HG03135 (cell line): ENCODE measurements around the gene SPINK7.
"Not testable (repeated sequence)": the region's sequence is repeated elsewhere in the genome, so short reads cannot be mapped to it uniquely, and the experiment has no call there.

Source experiments
- ATAC-seq: cut with Tn5 transposase; IDR thresholded peaks from one replicate; pipeline ENCODE4 v1.9.1; 2021; ENCODE audit warnings: mild to moderate bottlenecking, moderate library complexity; ENCODE audit not compliant: unreplicated experiment

SPINK7 gene

DNA sequence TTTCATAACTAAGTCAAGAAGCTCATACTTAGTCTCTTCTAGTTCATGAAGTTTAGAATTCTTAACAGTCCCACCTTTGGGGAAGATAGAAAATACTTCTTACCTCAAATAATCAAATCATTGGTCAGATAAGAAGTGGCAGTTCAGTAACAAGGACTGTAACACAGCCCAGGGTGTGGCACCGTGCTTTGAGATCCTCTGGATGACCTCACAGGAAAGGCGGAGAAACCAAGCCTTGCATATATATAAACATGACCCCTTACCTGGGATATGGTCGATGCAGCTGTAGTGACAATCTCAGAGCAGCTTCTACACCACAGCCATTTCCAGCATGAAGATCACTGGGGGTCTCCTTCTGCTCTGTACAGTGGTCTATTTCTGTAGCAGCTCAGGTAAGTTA lies at the start of gene SPINK7:
Gene SPINK7 (plus strand): TSS at position 271 of the 400 bp plus-strand sequence. CDS start 61 bp downstream, at position 332.
- ATAC-seq = no peak

DNA sequence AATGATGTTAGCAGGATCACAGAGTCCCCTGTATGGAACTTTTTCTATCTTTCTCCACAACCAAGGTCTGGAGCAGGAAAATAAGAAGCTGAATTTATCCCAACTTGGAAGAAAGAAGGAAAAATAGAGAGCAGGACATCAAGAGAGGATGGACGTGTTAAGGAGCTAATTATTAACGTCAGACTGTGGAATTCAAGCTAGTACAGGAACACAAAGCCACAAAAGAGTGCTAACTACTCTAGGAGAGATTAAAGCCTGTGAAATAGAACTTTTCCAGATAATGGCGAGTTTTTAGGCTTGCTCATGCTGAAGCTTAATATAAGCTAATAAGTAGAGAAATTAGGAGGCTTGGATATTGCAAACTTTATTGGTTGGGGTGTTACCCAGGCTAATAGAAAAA lies 44.3 kb upstream of the SPINK7 start:
- no peak for ATAC-seq

DNA sequence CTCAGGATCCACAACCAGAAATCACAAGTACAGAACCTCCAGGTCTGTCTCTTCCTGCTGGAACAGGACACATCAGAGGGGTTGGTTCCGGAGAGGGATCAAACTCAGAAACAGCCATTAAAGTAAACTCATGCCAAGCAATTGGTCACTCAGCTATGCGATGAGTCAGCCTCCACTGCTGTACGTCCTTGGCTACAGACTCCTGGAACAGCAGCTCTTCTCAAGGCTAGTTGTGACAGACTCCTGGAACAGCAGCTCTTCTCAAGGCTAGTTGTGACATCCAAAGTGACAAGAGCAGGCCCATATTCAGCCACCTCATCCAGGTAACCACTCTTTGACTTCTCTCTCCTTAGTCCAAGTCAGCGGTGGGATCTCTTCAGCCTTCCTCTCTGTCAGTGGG lies 43.7 kb upstream of the SPINK7 start, which contains the start of gene SPINK13:
Gene SPINK13 (plus strand): TSS at position 229 of the 400 bp plus-strand sequence. CDS start 1,279 bp downstream, outside the sequence.
- ATAC-seq = no peak

DNA sequence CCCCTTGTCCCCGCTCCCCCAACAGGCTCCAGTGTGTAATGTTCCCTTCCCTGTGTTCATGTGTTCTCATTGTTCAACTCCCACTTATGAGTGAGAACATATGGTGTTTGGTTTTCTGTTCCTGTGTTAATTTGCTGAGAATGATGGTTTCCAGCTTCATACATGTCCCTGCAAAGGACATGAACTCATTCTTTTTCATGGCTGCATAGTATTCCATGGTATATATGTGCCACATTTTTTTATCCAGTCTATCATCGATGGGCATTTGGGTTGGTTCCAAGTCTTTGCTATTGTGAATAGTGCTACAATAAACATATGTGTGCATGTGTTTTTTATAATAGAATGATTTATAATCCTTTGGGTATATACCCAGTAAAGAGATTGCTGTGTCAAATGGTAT lies 37.1 kb upstream of the SPINK7 start:
- ATAC-seq = not testable (repeated sequence)

DNA sequence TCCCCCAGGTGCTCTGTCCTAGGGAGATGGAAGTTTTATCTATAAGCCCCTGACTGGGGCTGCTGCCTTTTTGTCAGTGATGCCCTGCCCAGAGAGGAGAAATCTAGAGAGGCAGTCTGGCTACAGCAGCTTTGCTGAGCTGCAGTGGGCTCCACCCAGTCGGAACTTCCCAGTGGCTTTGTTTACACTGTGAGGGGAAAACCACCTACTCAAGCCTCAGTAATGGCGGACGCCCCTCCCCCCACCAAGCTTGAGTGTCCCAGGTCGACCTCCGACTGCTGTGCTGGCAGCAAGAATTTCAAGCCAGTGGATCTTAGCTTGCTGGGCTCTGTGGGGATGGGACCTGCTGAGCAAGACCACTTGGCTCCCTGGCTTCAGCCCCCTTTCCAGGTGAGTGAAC lies 31.3 kb upstream of the SPINK7 start:
- not testable (repeated sequence) for ATAC-seq

DNA sequence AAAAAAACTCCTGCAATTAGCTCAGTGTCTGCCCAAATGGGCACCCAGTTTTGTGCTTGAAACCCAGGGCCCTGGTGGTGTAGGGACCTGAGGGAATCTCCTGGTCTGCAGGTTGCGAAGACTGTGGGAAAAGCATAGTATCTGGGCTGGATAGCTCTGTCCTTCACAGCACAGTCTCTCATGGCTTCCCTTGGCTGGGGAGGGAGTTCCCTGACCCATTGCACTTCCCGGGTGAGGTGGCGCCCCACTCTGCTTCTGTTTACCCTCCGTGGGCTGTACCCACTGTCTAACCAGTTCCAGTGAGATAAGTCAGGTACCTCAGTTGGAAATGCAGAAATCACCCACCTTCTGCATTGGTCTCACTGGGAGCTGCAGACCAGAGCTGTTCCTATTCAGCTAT lies 30.9 kb upstream of the SPINK7 start:
- not testable (repeated sequence) for ATAC-seq

DNA sequence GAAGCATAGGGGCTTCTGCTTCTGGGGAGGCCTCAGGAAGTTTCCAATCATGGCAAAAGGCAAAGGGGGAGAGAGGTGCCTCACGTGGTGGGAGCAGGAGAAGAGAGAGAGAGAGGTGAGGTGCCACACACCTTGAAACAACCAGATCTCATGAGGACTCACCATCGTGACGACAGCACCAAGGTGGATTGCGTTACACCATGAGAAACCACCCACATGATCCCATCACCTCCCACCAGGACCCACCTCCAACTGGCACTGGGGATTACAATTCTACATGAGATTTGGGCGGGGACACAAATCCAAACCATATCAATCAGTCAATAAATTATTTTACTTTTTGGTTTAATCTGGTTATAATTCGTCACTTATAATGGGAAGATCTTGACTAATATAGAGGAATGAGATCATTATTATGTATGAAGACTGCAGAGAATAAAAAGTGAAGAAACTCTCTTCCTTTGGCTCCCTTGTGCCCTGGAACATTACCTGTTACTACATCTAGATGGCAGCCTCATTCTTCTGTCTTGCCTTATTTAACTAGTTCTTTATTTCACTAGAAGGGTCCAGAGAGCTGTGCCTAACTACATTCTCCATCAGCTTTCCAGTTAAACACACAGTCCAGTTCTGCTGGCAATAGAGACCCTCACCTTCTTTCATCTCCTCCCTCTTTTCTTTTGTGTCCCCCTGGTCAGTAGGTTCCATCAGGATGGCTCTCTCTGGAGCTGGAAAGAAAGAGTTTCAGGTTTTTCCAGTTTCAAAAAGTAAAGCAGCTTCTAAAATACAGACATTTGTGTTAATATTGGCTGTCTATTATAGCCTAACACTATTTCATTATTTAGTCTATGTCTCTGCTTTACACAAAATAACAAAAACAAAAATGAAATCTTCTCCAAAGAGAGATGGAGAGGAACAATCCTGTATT lies 21.7 kb upstream of the SPINK7 start:
- ATAC-seq = no peak

DNA sequence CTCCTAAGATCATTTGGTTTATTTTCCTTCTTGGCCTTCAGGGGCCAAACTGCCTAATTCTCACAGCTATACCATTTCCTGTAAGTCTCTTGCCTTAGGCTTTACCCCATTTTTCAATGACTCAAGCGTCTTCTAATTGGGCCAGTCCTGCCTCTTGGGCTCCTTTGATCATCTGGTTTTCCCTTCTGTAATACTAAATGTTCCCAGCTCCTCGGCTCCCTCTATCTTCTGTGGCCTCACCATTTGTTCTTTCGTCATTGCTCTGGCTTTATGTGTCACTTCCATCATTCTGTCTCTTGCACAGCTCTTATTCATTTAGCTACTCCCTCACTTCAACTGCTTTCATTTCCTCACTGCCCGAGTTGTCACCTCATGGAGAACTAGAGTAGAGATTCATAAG lies 14.5 kb upstream of the SPINK7 start:
- ATAC-seq = no peak

DNA sequence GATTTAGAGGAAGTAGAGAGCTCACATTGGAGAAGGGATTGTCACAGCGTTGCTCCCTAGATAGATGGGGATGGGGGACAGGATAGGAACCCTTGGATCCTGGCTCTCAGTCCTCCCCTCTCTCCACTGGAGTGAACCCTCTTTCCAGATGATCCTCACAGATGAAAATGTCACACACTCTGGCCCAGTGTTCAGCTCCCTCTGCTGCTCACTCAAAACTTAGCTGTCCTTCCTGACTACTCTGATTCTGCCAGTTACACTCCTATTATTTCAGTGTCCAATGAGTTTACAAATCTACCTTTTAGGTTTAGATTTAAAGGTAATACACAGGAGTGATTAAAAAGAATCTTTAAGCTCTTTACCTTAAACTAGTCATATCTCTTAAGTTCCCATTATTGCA lies 5.8 kb upstream of the SPINK7 start:
- no peak for ATAC-seq

DNA sequence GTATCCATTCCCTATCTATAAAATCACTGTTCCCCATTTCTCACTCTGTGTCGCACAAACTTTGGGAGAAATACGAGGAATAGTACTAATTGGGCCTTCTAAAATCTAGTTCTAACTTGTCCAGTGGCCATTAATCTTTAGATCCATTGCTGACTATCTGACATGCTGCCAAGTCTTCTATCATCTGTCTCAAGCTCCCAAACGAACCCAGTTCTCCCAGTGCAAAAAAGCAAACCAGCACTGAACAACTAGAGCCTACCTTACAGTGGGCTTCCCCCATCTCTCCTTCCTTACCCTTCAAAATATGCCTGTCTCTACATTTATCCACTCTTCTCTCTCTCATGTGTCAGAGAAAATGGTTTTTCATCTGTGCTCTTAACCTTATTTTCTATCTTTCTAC lies 3.2 kb upstream of the SPINK7 start:
- ATAC-seq = no peak

DNA sequence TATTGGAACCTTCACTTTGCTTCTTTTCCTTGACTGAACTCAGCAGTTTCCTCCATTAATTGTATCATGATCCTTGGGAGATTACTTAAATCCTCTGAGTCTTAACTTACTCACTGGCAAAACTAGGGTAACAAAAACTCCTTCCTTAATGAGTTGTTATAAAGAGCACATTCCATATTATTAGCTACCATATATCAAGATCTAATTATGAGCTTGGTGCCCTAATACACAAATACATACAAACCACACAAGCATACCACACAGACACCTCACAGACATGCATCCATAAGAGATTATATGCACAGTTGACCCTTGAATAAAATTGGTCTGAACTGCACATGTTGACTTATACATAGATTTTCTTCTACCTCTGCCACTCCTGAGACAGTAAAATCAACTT lies 2.5 kb upstream of the SPINK7 start:
- ATAC-seq = no peak

DNA sequence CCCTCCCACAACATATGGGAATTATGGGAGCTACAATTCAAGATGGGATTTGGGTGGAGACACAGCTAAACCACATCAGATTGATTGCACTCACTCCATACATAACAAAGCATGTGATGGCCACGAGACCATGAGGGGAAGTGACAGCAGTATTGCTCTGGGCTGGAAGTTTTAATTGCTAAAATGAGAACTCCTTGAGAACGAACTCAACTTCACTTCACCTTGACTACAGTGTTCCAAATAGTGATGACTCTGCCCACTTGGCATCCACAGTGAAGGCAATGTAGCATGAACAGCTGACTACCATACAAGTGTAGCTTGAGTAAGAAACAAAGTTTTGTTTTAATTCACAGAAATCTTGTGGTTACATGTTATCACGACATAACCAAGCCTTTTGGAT lies 739 bp upstream of the SPINK7 start:
- no peak for ATAC-seq

DNA sequence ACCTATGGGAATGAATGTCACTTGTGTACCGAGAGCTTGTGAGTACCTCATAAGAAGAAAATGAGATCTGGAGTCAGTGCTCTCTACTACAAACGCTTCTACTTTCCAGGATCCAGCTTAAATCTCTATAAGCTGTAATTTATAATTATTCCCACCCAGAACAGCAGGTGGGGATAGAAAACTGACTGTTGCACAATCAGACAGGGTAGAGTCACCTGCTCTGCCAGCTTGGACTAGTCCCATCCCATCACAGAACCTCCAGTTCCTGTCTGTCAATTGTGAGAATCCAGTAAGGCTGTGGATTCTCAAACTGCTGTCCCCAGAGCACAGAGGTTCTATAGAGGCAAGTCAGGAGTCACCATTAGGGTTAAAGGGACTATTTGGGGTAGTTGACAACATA lies 2.0 kb downstream of the SPINK7 start:
- no peak for ATAC-seq

DNA sequence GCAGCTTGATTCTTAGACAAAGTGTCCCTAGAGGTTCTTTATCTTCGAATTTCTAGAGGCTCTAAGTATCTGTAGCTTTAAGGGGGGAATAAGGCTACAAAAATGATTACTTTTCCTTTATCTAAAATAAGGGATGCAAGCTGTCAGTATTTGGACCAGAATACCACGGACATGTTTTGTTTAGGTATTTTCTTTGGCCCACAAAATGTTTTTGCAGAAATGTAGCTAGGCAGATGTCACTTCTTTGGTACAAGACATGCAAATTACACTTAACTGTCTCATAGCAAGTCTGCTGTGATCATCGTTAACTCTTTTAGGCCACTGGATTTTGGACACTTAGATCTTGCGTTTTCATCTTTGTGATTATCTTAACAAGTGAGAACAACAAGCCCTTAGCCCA lies 2.5 kb downstream of the SPINK7 start:
- no peak for ATAC-seq

DNA sequence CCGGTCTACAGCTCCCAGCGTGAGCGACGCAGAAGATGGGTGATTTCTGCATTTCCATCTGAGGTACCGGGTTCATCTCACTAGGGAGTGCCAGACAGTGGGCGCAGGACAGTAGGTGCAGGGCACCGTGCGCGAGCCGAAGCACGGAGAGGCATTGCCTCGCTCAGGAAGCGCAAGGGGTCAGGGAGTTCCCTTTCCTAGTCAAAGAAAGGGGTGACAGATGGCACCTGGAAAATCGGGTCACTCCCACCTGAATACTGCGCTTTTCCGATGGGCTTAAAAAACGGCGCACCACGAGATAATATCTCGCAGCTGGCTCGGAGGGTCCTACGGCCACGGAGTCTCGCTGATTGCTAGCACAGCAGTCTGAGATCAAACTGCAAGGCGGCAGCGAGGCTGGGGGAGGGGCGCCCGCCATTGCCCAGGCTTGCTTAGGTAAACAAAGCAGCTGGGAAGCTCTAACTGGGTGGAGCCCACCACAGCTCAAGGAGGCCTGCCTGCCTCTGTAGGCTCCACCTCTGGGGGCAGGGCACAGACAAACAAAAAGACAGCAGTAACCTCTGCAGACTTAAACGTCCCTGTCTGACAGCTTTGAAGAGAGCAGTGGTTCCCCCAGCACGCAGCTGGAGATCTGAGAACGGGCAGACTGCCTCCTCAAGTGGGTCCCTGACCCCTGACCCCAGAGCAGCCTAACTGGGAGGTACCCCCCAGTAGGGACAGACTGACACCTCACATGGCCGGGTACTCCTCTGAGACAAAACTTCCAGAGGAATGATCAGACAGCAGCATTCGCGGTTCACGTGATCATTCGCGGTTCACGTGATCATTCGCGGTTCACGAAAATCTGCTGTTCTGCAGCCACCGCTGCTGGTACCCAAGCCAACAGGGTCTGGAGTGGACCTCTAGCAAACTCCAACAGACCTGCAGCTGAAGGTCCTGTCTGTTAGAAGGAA lies 8.1 kb downstream of the SPINK7 start:
- not testable (repeated sequence) for ATAC-seq

DNA sequence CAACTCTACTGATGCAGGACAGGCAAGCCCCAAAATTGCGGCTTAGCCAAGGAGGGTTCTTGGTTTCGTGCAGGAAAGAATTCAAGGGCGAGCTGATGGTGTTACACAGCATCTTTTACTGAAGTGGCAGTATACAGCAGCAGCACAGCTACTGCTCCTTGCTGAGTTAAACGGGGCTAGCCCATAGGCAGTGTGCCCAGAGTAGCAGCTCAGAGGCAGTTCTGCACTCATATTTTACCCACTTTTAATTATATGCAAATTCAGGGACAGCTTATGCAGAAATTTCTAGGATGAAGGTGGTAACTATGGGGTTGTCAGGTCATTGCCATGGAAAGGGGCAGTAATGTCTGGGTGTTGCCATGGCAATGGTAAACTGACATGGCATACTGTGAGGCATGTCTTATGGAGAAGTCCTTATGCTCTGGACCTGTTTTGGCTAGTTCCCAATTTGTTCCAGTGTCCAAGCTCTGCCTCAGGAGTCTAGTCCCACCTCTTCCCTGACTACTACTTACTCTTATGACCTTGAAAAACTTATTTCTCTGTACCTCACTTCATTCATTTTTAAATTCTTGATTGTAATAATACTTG lies 21.1 kb downstream of the SPINK7 start:
- ATAC-seq = no peak

DNA sequence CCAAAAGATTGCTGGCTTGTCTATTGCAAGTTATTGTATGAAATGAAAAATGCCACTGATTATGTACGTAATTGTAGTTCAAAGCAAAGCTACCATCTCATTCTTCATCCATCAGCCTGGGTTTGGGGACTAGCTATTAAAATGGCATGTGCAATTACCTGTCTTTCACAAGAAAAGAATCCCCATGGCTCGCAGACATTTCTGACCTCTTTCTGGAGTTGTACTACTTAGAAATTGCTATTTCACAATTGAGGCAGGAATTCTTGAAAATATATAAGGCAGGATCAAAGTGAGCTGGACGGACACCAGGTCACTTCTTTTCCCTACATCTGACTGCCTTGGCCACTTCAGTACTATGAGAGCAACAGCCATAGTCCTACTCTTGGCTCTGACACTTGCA lies 23.0 kb downstream of the SPINK7 start, which contains the start of gene SPINK9:
Gene SPINK9 (plus strand): TSS at position 301 of the 400 bp plus-strand sequence. CDS start 55 bp downstream, at position 356.
- ATAC-seq = no peak

DNA sequence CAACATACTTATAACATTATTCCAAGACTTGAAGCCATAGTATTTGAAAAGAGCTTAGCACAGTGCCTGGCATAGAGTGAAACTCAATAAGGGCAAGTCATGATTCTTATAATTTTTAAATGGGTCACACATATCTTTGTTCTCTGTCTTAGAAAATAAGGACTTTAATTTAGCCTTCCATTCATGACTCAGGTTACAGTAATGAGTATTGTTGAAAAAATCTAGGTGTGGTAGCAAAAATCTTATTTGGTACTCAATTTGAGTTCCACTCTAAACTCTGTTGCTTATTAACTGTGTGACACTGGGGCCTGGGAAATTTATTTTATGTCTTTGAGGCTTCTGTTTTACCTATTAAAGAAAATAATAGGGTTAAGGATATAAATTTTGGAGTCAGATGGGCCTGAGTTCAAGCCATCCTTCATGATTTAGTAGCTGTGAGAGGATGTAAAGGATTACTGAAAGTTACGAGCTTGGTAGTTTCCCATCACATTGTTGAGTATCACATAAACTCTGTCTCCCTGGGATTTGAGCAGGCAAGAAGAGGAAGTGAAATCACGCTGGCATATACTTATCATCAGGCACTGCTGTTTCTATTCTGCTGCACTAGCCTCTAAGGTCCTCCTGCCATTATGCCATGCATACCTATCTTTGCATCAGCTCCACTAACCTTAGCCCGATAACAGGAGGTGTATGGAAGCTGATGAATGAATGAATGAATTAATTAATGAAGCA lies 24.6 kb downstream of the SPINK7 start:
- no peak for ATAC-seq

DNA sequence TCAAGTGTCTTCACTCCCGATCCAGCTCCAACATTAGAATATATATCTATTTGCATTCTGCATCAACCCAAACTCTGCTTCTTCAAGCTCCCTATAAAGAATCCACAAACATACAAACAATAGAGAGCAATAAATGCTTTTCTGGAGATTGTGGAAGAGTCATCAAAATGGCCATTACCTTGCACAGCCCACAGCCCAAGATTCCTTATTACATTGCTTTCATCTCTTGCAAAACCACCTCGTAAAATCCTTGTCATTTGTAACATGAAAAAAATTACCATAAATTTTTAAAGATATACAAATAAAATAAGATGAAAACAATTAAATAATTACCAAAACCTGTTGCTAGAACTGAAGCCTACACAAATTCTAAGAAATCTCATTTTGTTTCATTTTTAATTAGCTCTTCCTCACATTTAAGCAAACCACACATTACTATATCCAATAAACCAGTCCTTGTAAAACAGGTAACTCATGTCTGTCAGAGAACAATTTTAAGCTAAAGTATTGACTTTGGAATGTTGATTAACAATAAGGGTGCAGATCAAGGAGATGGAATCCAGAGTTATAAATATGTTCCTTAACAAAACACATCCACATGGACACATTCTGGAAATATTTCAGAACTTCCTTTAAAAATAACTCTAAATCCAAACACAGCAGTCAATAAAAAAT lies 30.3 kb downstream of the SPINK7 start:
- ATAC-seq = no peak

DNA sequence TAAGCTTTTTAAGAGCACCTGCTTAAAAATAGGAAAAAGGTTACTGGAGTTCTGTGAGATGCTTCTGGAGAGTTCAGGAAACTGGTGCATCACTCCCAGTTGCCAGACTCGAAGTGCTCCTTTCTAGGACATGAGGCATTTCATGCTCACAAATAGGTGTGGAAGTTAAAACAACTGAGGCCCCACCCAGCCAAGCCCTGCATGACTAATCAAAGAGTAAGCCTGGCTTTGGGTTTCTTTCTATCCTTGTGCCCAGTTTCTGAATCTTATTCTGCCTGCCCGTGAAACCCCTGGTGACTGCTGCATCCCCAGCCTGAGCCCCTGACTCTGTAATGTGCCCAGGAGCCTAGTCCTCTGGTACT lies 30.8 kb downstream of the SPINK7 start:
- no peak for ATAC-seq
